ENCODE results near the gene LRRN2. TPM values are rescaled to one million over a fixed set of nuclear protein-coding genes. Genes with fewer than 3 reads are reported as not detected.
"Not testable (repeated sequence)": the region's sequence is repeated elsewhere in the genome, so short reads cannot be mapped to it uniquely, and the experiment has no call there.

Gene LRRN2
- total and polyA plus RNA-seq, 4 donors: 0.97 to 4.4 (median 1.2) TPM

GRCh38 chr1:204572923-204573922, 112.3 kb downstream of the LRRN2 start:
- no peak overlapping the region for H3K27ac ChIP-seq (ENCODE audit: low read depth in 1 of 2, low read length in 1 of 2)
- H3K4me3 ChIP-seq: no peak overlapping the region
- peaks cover 0 to 2% (median 0%) of the 10 kb centered on the region in 4 donors for H3K9me3 ChIP-seq (ENCODE audit: control insufficient read depth in 4 of 4, insufficient read depth in 3 of 4, low read length in 3 of 4)
- DNase-seq (no peak), ATAC-seq (ENCODE audit: insufficient read depth, low FRiP score) (no peak)
- TF ChIP-seq CTCF (IDR thresholded peaks at IDR 0.05; ENCODE audit: control extremely low read depth, extremely low read depth): no peak
- peaks cover 0 to 3% (median 0%) of the 10 kb centered on the region in 4 donors for H3K36me3 ChIP-seq (ENCODE audit: control insufficient read depth in 4 of 4, insufficient read depth in 4 of 4, low read length in 4 of 4)
- peaks cover 0 to 11% (median 2%) of the 10 kb centered on the region in 5 donors for H3K4me1 ChIP-seq (ENCODE audit: control insufficient read depth in 5 of 5, insufficient read depth in 5 of 5, low read length in 5 of 5)
- 82 to 86% methylated on average over 8 of the region's 8 CpGs for WGBS, 2 donors
- H3K27me3 ChIP-seq (ENCODE audit: control insufficient read depth in 3 of 3, insufficient read depth in 3 of 3, low read length in 2 of 3): no peaks in the 10 kb centered on the region
- peak overlapping the region in 1 of 2 donors; percentile 18 for H3K9ac ChIP-seq (ENCODE audit: insufficient read depth in 1 of 2, low read length in 2 of 2)

- Histone ChIP-seq H3K27me3 (ENCODE audit: control insufficient read depth in 3 of 3, insufficient read depth in 3 of 3, low read length in 2 of 3) (no peaks in the 10 kb centered on the region), H3K36me3 (ENCODE audit: control insufficient read depth in 4 of 4, insufficient read depth in 4 of 4, low read length in 4 of 4) (peaks cover 0 to 6% (median 0%) of the 10 kb centered on the region in 4 donors), H3K4me1 (ENCODE audit: control insufficient read depth in 5 of 5, insufficient read depth in 5 of 5, low read length in 5 of 5) (peaks cover 0 to 11% (median 2%) of the 10 kb centered on the region in 5 donors), H3K9ac (ENCODE audit: insufficient read depth in 1 of 2, low read length in 2 of 2) (no peak overlapping the region), H3K4me3 (no peak overlapping the region), H3K9me3 (ENCODE audit: control insufficient read depth in 4 of 4, insufficient read depth in 3 of 4, low read length in 3 of 4) (peaks cover 0 to 2% (median 0%) of the 10 kb centered on the region in 4 donors), H3K27ac (ENCODE audit: low read depth in 1 of 2, low read length in 1 of 2) (no peak overlapping the region)
- 92 to 95% methylated on average over 4 of the region's 4 CpGs for whole genome bisulfite sequencing, 2 donors
- DNase-seq (no peak), ATAC-seq (ENCODE audit: insufficient read depth, low FRiP score) (no peak)
- no peak for TF ChIP-seq CTCF (IDR thresholded peaks at IDR 0.05; ENCODE audit: control extremely low read depth, extremely low read depth)
Observed at GRCh38 chr1:204571631-204572030, 113.9 kb downstream of the LRRN2 start.

GRCh38 chr1:204571128-204571527, 114.4 kb downstream of the LRRN2 start:
- Histone ChIP-seq H3K27ac (ENCODE audit: low read depth in 1 of 2, low read length in 1 of 2) (no peak overlapping the region), H3K9ac (ENCODE audit: insufficient read depth in 1 of 2, low read length in 2 of 2) (no peak overlapping the region), H3K4me1 (ENCODE audit: control insufficient read depth in 5 of 5, insufficient read depth in 5 of 5, low read length in 5 of 5) (peaks cover 0 to 11% (median 2%) of the 10 kb centered on the region in 5 donors), H3K27me3 (ENCODE audit: control insufficient read depth in 3 of 3, insufficient read depth in 3 of 3, low read length in 2 of 3) (no peaks in the 10 kb centered on the region), H3K9me3 (ENCODE audit: control insufficient read depth in 4 of 4, insufficient read depth in 3 of 4, low read length in 3 of 4) (peaks cover 0 to 2% (median 0%) of the 10 kb centered on the region in 4 donors), H3K4me3 (no peak overlapping the region), H3K36me3 (ENCODE audit: control insufficient read depth in 4 of 4, insufficient read depth in 4 of 4, low read length in 4 of 4) (peaks cover 0 to 6% (median 0%) of the 10 kb centered on the region in 4 donors)
- 79 to 88% methylated on average over 2 of the region's 2 CpGs for WGBS, 2 donors
- ATAC-seq (ENCODE audit: insufficient read depth, low FRiP score) (no peak), DNase-seq (no peak)
- TF ChIP-seq CTCF (IDR thresholded peaks at IDR 0.05; ENCODE audit: control extremely low read depth, extremely low read depth): no peak

- peaks cover 0 to 11% (median 2%) of the 10 kb centered on the region in 5 donors for H3K4me1 ChIP-seq (ENCODE audit: control insufficient read depth in 5 of 5, insufficient read depth in 5 of 5, low read length in 5 of 5)
- not testable (repeated sequence) for H3K27me3 ChIP-seq (ENCODE audit: control insufficient read depth in 3 of 3, insufficient read depth in 3 of 3, low read length in 2 of 3); H3K9ac ChIP-seq (ENCODE audit: insufficient read depth in 1 of 2, low read length in 2 of 2); H3K4me3 ChIP-seq; H3K9me3 ChIP-seq (ENCODE audit: control insufficient read depth in 4 of 4, insufficient read depth in 3 of 4, low read length in 3 of 4); H3K27ac ChIP-seq (ENCODE audit: low read depth in 1 of 2, low read length in 1 of 2); H3K36me3 ChIP-seq (ENCODE audit: control insufficient read depth in 4 of 4, insufficient read depth in 4 of 4, low read length in 4 of 4); ATAC-seq (ENCODE audit: insufficient read depth, low FRiP score); DNase-seq
- WGBS, 2 donors: 64 to 75% methylated on average over 3 of the region's 3 CpGs
Observed at GRCh38 chr1:204570021-204570420, 115.5 kb downstream of the LRRN2 start.
